GM21381 (cell line): Measurements from ENCODE around the gene USP43.

ENCODE experiments used
- ATAC-seq: cut with Tn5 transposase; IDR thresholded peaks from one replicate; pipeline ENCODE4 v1.9.1; 2021; ENCODE audit warnings: mild to moderate bottlenecking, moderate library complexity; ENCODE audit not compliant: unreplicated experiment

USP43 gene

GRCh38 chr17:9771465-9771864 lies 126.1 kb downstream of the USP43 start:
- ATAC-seq: no peak

- no peak for ATAC-seq
These were observed 127.3 kb downstream of the USP43 start for GRCh38 chr17:9772658-9773057.

GRCh38 chr17:9776911-9777310 lies 131.6 kb downstream of the USP43 start:
- no peak for ATAC-seq
